T-cell (primary cell): ENCODE data around the gene GALNTL6. TPM values are rescaled to one million over a fixed set of nuclear protein-coding genes. Genes with fewer than 3 reads are reported as not detected.

ENCODE experiments used
- ATAC-seq, 4 experiments: fragments of 200-7000 bp in 3 of 4; fragments of 150-1000 bp in 1 of 4; cut with Tn5 transposase; replicated peaks in 1 of 4; 1 replicate in 3 of 4; 2 replicates in 1 of 4; pipeline ENCODE4 v1.10.0; 2021; ENCODE audit warnings: moderate library complexity in 3 of 4, mild to moderate bottlenecking in 2 of 4, moderate number of reproducible peaks in 1 of 4
- CTCF ChIA-PET, 2 donors: fragments of 300-600 bp; sonication (Branson Sonifier 250); formaldehyde crosslinking; loops; one replicate each; lab custom pipeline; 2022; ENCODE audit warnings: antibody characterized with exemption in 2 of 2; lab: Charles Lee
- POLR2A ChIA-PET, 2 donors: fragments of 300-600 bp; sonication (Branson Sonifier 250); formaldehyde crosslinking; loops; one replicate each; lab custom pipeline; 2022; ENCODE audit warnings: antibody characterized with exemption in 2 of 2; lab: Charles Lee
- DNase-seq, 35 experiments: peaks; one replicate each; pipeline versions ENCODE4 v3.0.0 to v3.0.0-alpha.2; 2013 to 2023
- H3K27ac ChIP-seq: one replicate; pipeline ENCODE4 v1.5.1; 2013; ENCODE audit warnings: low read length
- H3K27me3 ChIP-seq, 2 experiments: replicated peaks in 1 of 2; 1 replicate in 1 of 2; 2 replicates in 1 of 2; pipeline versions ENCODE4 v1.6.1 to v1.7.0; 2013; ENCODE audit warnings: low read length in 1 of 2, mixed read lengths in 1 of 2; ENCODE audit not compliant: control insufficient read depth in 2 of 2, insufficient read depth in 2 of 2; ENCODE audit errors: extremely low read depth in 1 of 2
- H3K36me3 ChIP-seq, 2 donors: 1 replicate in 1 of 2; 2 replicates in 1 of 2; pipeline versions ENCODE4 v1.6.1 to v1.7.0; 2013; ENCODE audit warnings: low read length in 1 of 2; ENCODE audit not compliant: control insufficient read depth in 2 of 2, insufficient read depth in 1 of 2; ENCODE audit errors: extremely low read depth in 1 of 2
- H3K4me1 ChIP-seq, 2 experiments: 1 replicate in 1 of 2; 2 replicates in 1 of 2; pipeline versions ENCODE4 v1.6.1 to v1.7.0; 2013; ENCODE audit warnings: low read length in 2 of 2, mixed read lengths in 1 of 2; ENCODE audit not compliant: insufficient read depth in 2 of 2, control insufficient read depth in 1 of 2; ENCODE audit errors: extremely low read depth in 1 of 2
- H3K4me3 ChIP-seq, 2 donors: 1 replicate in 1 of 2; 2 replicates in 1 of 2; pipeline versions ENCODE4 v1.5.1 to v1.7.0; 2013; ENCODE audit warnings: mild to moderate bottlenecking in 2 of 2, low read length in 1 of 2, moderate library complexity in 1 of 2; ENCODE audit not compliant: control insufficient read depth in 1 of 2; ENCODE audit errors: extremely low read depth in 1 of 2
- H3K9me3 ChIP-seq: 2 replicates; pipeline ENCODE4 v1.7.0; 2013
- H3K27ac Mint-ChIP-seq, 2 donors: one replicate each; pipeline ENCODE4 v1.8.0; 2020 to 2021; ENCODE audit warnings: mild to moderate bottlenecking in 2 of 2, mixed read lengths in 2 of 2
- H3K27me3 Mint-ChIP-seq, 2 donors: one replicate each; pipeline ENCODE4 v1.8.0; 2021 to 2022; ENCODE audit warnings: mixed read lengths in 2 of 2
- H3K36me3 Mint-ChIP-seq: one replicate; pipeline ENCODE4 v1.8.0; 2021; ENCODE audit warnings: mixed read lengths
- H3K4me1 Mint-ChIP-seq, 3 donors: one replicate each; pipeline ENCODE4 v1.8.0; 2020 to 2022; ENCODE audit warnings: mixed read lengths in 3 of 3, mild to moderate bottlenecking in 1 of 3
- H3K4me3 Mint-ChIP-seq, 3 donors: one replicate each; pipeline ENCODE4 v1.8.0; 2020 to 2022; ENCODE audit warnings: mild to moderate bottlenecking in 3 of 3, mixed read lengths in 3 of 3, moderate library complexity in 3 of 3
- H3K9me3 Mint-ChIP-seq, 3 donors: one replicate each; pipeline ENCODE4 v1.8.0; 2020 to 2022; ENCODE audit warnings: mixed read lengths in 3 of 3
- WGBS: methylation state at CpG from one replicate; pipeline ENCODE4 v1.1.5; 2013; ENCODE audit warnings: missing lambda C conversion rate; ENCODE audit not compliant: insufficient coverage; 5-methylcytosine and 5-hydroxymethylcytosine counted together
- total RNA-seq, 35 experiments: library from RNA in 6 of 35; stranded (reverse) in 6 of 35; fragments of 120-200 nt in 1 of 35; gene quantifications; one replicate each; pipeline versions ENCODE4 v1.2.1 to v1.2.4 and lab custom pipeline; 2013 to 2026

GALNTL6 gene
- not detected for total RNA-seq
- total RNA-seq (2013), result not detected
- total RNA-seq (lab: John Stamatoyannopoulos, UW), result 0 to 0.06 (median 0) reads per million in 29 experiments

DNA sequence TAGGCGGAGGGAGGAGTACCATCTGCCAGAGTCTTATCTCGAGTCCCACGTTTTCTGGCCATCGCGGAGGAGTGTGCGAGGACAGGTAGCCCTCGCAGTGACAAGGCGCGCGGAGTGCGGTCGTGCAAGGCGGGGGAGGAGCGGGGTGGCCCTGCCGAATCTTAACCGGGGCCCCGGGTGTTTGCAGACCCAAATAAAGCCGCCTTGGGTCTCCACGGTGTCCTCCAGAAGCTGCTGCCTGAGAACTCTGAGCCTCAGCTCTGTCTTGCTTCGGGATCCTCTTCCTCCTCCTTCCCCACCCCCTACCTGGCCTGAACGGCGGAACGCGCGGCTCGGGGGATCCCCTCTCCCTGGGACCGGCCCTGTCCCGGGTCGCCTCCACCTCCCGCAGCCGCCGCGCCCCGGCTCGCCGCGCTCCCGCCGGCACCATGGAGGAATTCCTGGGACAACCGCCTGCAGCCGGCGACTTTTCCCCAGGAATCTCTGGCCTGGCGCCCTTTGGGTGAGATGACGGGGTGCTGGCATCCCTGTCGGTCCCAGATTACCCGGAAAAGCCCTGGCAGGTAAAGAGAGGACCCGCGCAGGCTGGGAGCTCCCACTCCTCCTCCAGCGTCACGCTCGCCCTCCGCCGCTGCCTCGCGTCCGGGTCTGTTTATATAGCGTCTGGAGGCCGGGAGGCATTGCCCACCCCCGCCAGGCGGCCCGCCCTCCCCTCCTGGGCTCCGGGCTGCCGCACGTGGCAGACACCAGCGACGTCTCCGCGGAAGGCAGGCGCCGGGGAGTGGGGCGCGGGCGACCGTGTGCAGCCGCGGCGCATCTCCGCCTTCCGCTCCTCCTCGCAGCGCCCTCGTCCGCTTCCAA, at the start of gene GALNTL6:
Gene GALNTL6, plus strand, starts transcription at position 740 of the 861 bp plus-strand sequence.
- no peak within 1 kb of the TSS for H3K27ac Mint-ChIP-seq
- ChIA-PET POLR2A (no interaction called here), CTCF (no interaction called here)
- WGBS, result 9% methylated on average over 80 of the region's 83 CpGs
- no peaks in the 10 kb centered on the region for H3K9me3 Mint-ChIP-seq
- Histone ChIP-seq H3K27me3 (peaks cover 6 to 17% of the 10 kb centered on the region in 2 experiments), H3K27ac (no peak within 1 kb of the TSS), H3K4me1 (no peaks in the 10 kb centered on the region), H3K4me3 (no peak within 1 kb of the TSS), H3K36me3 (no peaks in the 10 kb centered on the region), H3K9me3 (no peaks in the 10 kb centered on the region)
- DNase-seq, result no peak
- H3K36me3 Mint-ChIP-seq, result no peaks in the 10 kb centered on the region
- H3K27me3 Mint-ChIP-seq, result peaks cover 15 to 25% of the 10 kb centered on the region in 2 donors
- no peaks in the 10 kb centered on the region for H3K4me1 Mint-ChIP-seq
- ATAC-seq, result no peak
- H3K4me3 Mint-ChIP-seq, result no peak within 1 kb of the TSS

- no peaks in the 10 kb centered on the region for H3K36me3 Mint-ChIP-seq
- H3K27me3 Mint-ChIP-seq, result no peaks in the 10 kb centered on the region
- Histone ChIP-seq H3K36me3 (no peaks in the 10 kb centered on the region), H3K4me3 (no peak overlapping the region), H3K4me1 (no peaks in the 10 kb centered on the region), H3K27ac (no peak overlapping the region), H3K27me3 (no peaks in the 10 kb centered on the region), H3K9me3 (no peaks in the 10 kb centered on the region)
- POLR2A ChIA-PET, result no interaction called here
- CTCF ChIA-PET, result no interaction called here
- H3K4me3 Mint-ChIP-seq, result no peak overlapping the region
- DNase-seq (no peak), ATAC-seq (no peak)
- H3K4me1 Mint-ChIP-seq, result no peaks in the 10 kb centered on the region
- H3K27ac Mint-ChIP-seq, result no peak overlapping the region
- peaks cover 20 to 28% (median 24%) of the 10 kb centered on the region in 3 donors for H3K9me3 Mint-ChIP-seq
Observed at GRCh38 chr4:171765514-171765913, 47.7 kb upstream of the GALNTL6 start.

GRCh38 chr4:171774642-171775190, 38.5 kb upstream of the GALNTL6 start:
- CTCF ChIA-PET, result no interaction called here
- no peaks in the 10 kb centered on the region for H3K4me1 ChIP-seq

GRCh38 chr4:171779301-171779700, 33.9 kb upstream of the GALNTL6 start:
- H3K4me3 Mint-ChIP-seq, result no peak overlapping the region
- no peak for ATAC-seq
- no peaks in the 10 kb centered on the region for H3K27me3 Mint-ChIP-seq
- ChIA-PET POLR2A (no interaction called here), CTCF (no interaction called here)
- peaks cover 12 to 33% (median 12%) of the 10 kb centered on the region in 3 donors for H3K9me3 Mint-ChIP-seq
- no peaks in the 10 kb centered on the region for H3K36me3 ChIP-seq
- no peak overlapping the region for H3K4me3 ChIP-seq
- no peaks in the 10 kb centered on the region for H3K4me1 Mint-ChIP-seq
- no peaks in the 10 kb centered on the region for H3K9me3 ChIP-seq
- no peaks in the 10 kb centered on the region for H3K4me1 ChIP-seq
- no CpG with 5 or more reads among the region's 5 CpGs for WGBS
- no peaks in the 10 kb centered on the region for H3K27me3 ChIP-seq
- H3K27ac Mint-ChIP-seq, result no peak overlapping the region
- no peak for DNase-seq
- H3K27ac ChIP-seq, result no peak overlapping the region
- H3K36me3 Mint-ChIP-seq, result no peaks in the 10 kb centered on the region

More at GRCh38 chr4:171774642-171775190, 38.5 kb upstream of the GALNTL6 start:
- H3K9me3 Mint-ChIP-seq, result peaks cover 10 to 18% (median 16%) of the 10 kb centered on the region in 3 donors
- Histone ChIP-seq H3K9me3 (no peaks in the 10 kb centered on the region), H3K27me3 (no peaks in the 10 kb centered on the region), H3K4me3 (no peak overlapping the region), H3K27ac (no peak overlapping the region), H3K36me3 (no peaks in the 10 kb centered on the region)
- 93% methylated on average over 2 of the region's 6 CpGs for WGBS
- H3K36me3 Mint-ChIP-seq, result no peaks in the 10 kb centered on the region
- no peaks in the 10 kb centered on the region for H3K27me3 Mint-ChIP-seq
- no peak for DNase-seq
- H3K27ac Mint-ChIP-seq, result no peak overlapping the region
- POLR2A ChIA-PET, result no interaction called here
- H3K4me3 Mint-ChIP-seq, result no peak overlapping the region
- H3K4me1 Mint-ChIP-seq, result no peaks in the 10 kb centered on the region
- ATAC-seq, result no peak

DNA sequence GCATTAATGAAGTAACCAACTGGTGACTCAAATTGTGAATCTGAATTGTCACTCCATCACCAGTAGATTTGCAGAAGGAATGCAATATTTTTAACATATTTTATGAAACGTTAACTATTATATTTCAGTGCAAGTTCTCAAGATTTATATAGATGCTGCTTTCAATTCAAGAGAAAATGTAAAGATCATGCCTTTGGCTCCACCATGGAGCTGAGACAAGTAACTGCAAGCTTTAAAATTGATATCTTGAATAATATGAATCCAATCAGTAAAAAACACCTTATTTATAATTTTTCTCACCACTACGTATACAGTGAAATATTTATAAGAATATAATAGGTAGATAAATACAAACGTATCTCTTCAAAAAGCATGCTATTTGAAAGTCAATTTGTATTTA, 27.8 kb upstream of the GALNTL6 start:
- Mint-ChIP-seq H3K27ac (no peak overlapping the region), H3K4me1 (no peaks in the 10 kb centered on the region), H3K9me3 (peaks cover 7 to 18% (median 17%) of the 10 kb centered on the region in 3 donors), H3K27me3 (no peaks in the 10 kb centered on the region), H3K36me3 (no peaks in the 10 kb centered on the region), H3K4me3 (no peak overlapping the region)
- POLR2A ChIA-PET, result no interaction called here
- CTCF ChIA-PET, result no interaction called here
- no peaks in the 10 kb centered on the region for H3K27me3 ChIP-seq
- DNase-seq (no peak), ATAC-seq (no peak)
- no peaks in the 10 kb centered on the region for H3K4me1 ChIP-seq
- no CpG with 5 or more reads among the region's 3 CpGs for WGBS
- H3K4me3 ChIP-seq, result no peak overlapping the region
- no peaks in the 10 kb centered on the region for H3K9me3 ChIP-seq
- no peaks in the 10 kb centered on the region for H3K36me3 ChIP-seq
- H3K27ac ChIP-seq, result no peak overlapping the region

GRCh38 chr4:171793723-171794122, 19.5 kb upstream of the GALNTL6 start:
- WGBS, result 75% methylated on average over 1 of the region's 5 CpGs
- no peak for ATAC-seq

More at GRCh38 chr4:171793723-171794122, 19.5 kb upstream of the GALNTL6 start:
- H3K27ac ChIP-seq, result no peak overlapping the region
- Mint-ChIP-seq H3K4me3 (no peak overlapping the region), H3K36me3 (no peaks in the 10 kb centered on the region), H3K27ac (no peak overlapping the region), H3K9me3 (peaks cover 0 to 9% (median 2%) of the 10 kb centered on the region in 3 donors), H3K4me1 (no peaks in the 10 kb centered on the region), H3K27me3 (no peaks in the 10 kb centered on the region)
- H3K9me3 ChIP-seq, result no peaks in the 10 kb centered on the region
- no peaks in the 10 kb centered on the region for H3K27me3 ChIP-seq
- ChIA-PET POLR2A (no interaction called here), CTCF (interaction anchor here in 1 of 2 donors (0.5 kb wide), 1 partner anchor 618 kb away, joined by 4 read pairs; no protein-coding TSS in a partner anchor)
- no peaks in the 10 kb centered on the region for H3K36me3 ChIP-seq
- no peaks in the 10 kb centered on the region for H3K4me1 ChIP-seq
- H3K4me3 ChIP-seq, result no peak overlapping the region
- DNase-seq, result no peak
